GM21381 (cell line): ENCODE measurements around the gene KCNAB3.

ENCODE experiments used
- ATAC-seq: cut with Tn5 transposase; IDR thresholded peaks from one replicate; pipeline ENCODE4 v1.9.1; 2021; ENCODE audit warnings: mild to moderate bottlenecking, moderate library complexity; ENCODE audit not compliant: unreplicated experiment

The KCNAB3 gene

GRCh38 chr17:7903154-7904103, 26.2 kb downstream of the KCNAB3 start:
- no peak for ATAC-seq

GRCh38 chr17:7897773-7898172, 31.9 kb downstream of the KCNAB3 start:
- no peak for ATAC-seq

DNA sequence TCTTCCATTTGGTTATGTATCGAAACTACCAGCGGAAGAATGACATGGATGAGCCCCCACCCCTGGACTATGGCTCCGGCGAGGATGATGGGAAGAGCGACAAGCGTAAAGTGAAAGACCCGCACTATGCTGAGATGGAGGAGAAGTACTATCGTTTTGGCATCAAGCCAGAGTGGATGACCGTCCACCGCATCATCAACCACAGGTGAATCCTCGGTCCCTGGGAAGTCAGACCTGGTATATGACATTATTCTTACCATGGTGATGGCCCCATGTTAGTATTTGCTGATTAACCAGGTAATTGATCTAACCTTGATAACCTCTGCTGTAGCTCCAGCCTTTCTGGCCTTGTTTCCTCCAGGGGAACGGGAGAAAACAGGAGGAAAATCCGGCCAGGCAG, 32.6 kb downstream of the KCNAB3 start:
- no peak for ATAC-seq

DNA sequence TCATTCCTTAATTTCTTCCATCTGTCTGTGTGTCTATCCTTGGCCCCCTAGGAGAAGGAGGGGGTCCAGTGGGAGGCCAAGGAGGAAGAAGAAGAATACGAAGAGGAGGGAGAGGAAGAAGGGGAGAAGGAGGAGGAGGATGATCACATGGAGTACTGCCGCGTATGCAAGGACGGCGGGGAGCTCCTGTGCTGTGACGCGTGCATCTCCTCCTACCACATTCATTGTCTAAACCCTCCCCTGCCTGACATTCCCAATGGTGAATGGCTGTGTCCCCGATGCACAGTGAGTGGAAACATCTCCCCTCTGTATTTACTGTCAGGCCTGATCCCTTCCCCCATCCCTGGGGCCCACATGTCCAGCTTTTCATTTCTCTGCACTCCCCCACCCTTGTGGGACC, 34.8 kb downstream of the KCNAB3 start:
- no peak for ATAC-seq

DNA sequence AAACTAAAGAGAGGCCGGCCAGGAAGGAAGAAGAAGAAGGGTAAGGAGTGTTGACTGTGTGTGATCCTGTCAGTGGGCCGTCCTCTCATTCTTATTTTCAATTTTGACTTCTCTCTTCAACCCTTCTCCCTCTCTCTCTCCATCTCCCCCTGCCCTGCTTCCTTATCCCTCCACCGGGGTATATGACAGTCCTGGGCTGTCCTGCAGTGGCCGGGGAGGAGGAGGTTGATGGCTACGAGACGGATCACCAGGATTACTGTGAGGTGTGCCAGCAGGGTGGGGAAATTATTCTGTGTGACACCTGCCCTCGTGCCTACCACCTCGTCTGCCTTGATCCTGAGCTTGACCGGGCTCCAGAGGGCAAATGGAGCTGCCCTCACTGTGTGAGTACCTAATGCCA, 35.4 kb downstream of the KCNAB3 start:
- ATAC-seq = no peak

- no peak for ATAC-seq
Measured at GRCh38 chr17:7893187-7893880, 36.3 kb downstream of the KCNAB3 start.

DNA sequence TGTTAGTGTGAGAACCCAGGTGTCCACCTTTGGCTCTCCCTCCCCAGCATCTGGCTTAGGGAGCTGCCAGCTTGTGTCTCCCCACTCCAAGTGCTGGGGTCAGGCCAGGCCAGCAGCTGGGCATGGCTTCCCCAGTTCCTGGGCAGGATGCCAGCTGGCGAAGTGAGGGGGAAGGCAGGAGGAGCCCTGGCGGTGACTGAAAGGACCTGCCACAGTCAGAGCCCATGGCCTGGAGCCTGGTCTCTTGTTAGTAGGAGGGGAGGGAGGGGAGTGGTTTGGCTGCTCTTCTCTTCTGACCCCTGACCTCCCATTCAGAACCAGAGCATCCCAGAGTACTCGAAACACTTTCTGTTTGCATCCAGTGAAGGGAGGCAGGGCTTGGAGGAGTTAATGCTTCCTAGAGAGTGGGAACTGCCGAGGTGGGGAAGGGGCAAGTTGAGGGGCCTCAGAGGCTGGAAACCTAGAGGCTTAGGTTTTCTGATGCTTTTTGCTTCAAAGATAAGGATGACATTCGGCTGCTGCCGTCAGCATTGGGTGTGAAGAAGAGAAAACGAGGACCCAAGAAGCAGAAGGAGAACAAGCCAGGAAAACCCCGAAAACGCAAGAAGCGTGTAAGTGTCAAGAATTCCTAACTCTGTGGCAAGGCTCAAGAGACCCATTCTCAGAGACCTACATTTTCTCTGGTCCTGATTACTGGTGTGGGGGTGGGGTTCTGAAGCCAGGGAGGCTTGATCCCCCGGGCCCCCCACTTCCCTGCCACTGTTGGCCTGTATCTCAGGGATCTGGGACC, 40.3 kb downstream of the KCNAB3 start:
- no peak for ATAC-seq

GRCh38 chr17:7888184-7888920, 41.3 kb downstream of the KCNAB3 start, which contains the start of gene CHD3:
Gene CHD3 (plus strand): TSS chr17:7888789. CDS start chr17:7889001, 212 bp downstream.
- ATAC-seq = no peak

- peak; percentile 45 for ATAC-seq
Measured at GRCh38 chr17:7887482-7888183, 42.0 kb downstream of the KCNAB3 start.

- ATAC-seq = no peak
Measured at GRCh38 chr17:7887038-7887481, 42.6 kb downstream of the KCNAB3 start.

GRCh38 chr17:7886227-7887037, 43.2 kb downstream of the KCNAB3 start:
- ATAC-seq = no peak

DNA sequence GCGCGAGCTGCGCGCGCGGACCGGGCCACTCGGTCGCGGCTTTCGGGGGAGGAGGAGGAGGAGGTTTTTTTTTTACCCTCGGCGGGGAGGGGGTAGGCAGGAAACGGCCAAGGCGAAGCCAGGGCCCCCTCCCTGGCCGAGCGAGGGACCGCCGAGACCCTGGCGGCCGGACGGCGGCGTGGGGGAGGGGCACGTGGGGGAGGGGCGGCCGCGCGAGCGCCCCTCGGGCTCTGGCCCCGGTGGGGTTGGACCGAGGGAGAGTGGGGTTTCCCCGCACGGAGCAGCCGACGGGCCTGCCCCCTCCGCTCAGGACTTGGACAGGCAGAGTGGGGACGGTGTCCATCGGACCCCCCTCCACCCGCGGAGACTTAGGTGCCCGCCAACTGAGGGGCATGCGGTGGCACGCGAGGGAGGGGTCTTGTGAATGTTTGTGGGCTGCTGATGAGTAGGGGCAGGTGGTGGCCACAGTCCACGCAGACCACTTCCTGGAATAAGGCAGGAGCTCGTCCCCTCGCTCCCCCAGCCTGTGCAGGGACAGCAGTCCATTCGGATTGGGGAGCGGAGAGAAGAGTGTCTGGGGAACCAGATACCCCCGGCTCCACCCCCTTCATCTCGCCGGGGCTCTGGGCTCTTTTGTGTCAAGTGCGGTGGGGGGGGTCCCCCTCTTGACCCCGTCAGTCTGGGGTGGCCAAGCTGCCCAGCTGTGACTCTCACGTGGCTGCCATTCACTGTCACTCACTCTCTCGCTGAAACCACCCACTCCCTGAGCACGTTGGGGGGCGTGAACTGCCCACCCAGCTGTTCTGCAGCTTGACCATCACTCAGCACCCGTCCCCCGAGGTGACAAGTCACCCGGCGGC, 44.1 kb downstream of the KCNAB3 start:
- ATAC-seq = no peak

DNA sequence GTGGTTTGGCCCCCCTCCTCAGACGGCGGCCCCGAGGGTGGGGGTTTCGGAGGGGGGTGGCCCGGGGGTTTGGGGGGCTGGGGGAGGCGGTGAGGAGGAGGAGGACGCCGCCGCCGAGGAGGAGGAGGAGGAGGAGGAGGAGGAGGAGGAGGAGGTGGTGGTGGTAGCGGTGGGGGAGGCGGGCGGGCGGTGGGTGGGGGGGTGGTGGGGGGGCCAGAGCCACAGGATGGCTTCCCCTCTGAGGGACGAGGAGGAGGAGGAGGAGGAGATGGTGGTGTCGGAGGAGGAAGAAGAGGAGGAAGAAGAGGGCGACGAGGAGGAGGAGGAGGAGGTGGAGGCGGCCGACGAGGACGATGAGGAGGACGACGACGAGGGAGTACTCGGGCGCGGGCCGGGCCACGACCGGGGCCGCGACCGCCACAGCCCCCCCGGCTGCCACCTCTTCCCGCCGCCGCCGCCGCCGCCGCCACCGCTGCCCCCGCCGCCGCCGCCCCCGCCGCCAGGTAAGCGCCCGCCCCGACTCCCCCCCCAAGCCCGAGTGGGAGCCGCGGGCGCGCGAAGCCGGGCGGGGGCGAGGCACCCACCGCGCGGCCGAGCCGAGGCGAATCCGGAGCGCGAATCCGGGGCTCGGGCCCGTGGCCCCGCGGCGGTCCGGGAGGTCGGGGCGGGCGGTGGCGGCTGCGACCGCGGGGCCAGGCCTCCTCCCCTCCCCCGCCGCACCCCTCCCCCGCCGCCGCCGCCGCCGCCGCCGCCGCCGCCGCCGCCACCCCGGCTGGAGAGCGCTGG, 44.9 kb downstream of the KCNAB3 start:
- ATAC-seq = no peak

DNA sequence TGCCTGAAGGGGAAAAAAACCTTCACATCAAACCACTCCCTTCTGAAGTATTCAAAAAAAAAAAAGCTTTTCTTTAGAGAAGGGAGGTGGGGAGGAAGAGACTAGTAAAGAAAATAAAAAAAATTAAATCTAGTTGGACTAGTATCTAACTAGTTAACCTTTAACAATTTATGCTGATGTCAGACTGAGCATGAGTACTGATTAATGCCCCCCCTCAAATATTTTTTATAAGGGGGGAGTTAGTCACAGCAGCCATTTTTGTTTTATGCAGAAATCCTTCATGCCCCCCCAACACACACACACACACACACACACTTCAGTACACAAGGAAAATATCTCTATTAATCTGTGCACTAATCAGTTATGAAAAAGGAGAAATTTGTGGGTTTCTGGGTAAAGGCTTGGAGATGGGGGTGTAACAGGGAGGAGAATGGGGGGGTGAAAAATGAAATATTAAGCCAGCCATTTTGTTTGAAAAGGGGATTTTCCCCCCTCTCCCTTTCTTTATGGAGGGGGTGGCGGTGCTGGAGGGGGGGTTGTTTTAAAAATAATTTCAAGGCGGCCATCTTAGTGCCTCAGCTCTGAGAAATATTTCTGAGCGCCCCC, 45.8 kb downstream of the KCNAB3 start:
- ATAC-seq = no peak

DNA sequence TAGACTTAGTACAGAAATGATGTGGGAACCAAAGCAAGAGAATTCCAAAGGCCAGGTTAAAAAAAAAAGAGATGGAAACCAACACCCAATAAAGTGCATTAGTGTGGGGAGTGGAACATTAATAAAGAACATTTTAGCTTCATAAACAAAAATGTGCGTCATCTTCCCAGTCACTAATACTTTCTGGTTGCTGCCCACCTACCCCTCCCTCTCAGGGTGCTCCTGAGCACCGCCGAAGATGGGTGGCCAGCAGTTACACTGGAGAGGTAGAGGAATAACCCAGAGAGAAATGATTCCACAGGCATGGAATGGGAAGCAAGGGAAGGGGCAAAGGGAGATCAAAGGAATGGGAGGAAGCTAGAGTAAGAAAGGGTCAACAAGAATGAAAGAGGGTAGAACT, 47.0 kb downstream of the KCNAB3 start:
- ATAC-seq = no peak

DNA sequence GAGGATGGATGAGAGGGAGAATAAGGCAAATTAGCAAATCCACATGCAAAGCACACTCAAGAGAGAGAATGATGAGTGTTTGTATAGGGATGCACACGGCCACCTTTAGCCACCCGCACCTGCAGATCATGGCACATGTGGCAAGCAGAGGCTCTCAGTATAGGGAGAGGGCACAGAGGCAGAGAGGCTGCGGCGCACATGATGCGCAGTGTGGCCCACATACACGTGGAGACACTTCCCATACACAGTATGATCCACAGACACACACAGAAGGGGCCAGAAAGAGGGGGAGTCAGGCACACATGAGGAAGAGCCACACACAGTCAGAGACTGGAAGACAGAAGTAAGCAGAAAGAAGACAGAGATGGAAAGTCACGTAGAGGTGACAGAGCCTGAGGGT, 47.6 kb downstream of the KCNAB3 start:
- no peak for ATAC-seq
